ENCODE measurements around the gene WNT9A.

Gene WNT9A

DNA sequence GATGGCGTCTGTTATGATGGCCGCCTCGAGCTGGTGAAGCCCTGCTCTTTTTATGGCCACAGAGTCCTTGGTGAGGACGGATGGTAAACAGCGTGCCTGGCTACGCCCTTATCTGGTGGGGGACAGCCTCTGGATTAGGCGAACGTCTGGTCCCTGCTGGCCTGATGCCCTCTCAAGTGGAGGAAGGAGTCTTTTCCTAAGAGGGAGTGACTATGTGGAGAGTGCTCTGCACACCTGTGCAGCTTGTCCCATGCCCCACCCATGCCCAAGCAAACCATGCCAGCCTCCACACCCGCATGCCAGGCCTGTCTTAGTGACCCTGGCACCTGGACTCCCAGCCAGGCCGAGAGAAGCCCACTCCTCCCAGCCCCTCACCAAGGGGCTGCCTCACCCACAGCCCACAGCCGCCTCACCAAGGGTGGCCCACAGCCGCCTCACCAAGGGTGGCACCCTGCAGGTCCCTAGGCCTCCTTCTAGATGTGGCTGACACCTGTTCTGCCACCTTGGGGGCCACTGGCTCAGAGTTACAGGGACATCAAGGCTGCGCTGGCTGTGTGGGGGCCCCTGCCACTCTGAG, 40.2 kb downstream of the WNT9A start:
- peak; percentile 1 for DNase-seq

DNA sequence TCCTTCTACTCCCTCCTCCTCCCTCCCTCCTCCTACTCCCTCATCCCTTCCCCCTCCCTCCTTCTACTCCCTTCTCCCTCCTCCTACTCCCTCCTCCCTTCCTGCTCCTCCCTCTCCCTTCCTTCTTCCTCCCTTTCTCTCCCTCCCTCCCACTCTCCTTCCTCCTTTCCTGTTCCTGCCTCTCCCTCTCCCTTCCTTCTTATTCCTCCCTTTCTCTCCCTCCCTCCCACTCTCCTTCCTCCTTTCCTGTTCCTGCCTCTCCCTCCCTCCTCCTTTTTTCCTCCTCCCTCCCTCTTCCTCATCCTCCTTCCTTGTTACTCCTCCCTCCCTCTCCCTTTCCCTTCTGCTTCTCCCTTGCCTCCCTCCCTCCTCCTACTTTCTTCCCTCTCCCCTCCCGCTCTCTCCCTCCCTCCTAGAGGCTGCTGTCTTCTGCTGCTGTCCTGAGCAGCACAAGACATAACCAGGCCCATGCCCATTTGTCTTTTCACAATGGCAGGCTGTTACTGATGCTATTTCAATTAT, 41.1 kb downstream of the WNT9A start:
- DNase-seq: no peak

DNA sequence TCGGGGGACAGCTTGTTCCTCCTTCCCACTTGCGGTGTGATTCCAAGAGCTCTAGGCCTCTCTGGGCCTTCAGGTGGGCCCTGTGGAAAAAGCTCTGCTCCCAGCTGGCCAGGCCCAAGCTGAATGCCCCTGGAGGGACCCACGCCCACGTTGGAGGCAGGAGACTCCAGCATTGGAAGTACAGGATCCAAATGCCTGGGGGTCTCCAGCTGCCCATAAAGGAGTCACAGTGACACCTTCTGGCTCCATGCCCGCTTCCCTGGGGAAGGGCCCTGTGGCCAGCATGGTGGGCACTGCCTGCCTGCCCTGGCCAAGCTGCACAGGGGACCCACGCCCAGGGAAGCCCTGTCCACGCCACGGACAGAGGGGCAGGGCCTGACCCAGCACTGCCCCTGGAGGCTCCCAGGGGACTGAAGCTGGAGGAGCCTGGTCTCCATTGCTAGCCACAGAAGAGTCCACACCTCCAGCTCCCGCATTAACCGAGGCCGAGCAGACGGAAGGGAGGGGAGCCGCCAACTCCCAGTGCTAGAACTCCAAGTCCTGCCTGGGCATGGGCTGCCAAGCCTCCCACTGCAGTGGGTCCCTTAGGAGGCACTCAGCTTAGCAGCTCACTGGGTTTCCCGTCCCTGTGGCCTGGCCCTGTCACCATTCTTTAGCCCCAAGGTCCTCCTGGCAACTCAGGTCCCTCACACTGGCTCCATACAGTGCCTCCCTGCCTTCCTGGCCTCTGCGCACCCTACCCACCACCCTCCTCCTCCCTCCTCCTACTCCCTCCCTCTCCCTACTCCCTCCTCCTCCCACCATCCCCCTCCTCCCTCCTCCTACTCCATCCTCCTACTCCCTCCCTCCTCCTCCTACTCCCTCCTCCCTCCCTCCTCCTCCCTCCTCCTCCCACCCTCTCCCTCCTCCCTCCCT, 41.9 kb downstream of the WNT9A start:
- no peak for DNase-seq

DNA sequence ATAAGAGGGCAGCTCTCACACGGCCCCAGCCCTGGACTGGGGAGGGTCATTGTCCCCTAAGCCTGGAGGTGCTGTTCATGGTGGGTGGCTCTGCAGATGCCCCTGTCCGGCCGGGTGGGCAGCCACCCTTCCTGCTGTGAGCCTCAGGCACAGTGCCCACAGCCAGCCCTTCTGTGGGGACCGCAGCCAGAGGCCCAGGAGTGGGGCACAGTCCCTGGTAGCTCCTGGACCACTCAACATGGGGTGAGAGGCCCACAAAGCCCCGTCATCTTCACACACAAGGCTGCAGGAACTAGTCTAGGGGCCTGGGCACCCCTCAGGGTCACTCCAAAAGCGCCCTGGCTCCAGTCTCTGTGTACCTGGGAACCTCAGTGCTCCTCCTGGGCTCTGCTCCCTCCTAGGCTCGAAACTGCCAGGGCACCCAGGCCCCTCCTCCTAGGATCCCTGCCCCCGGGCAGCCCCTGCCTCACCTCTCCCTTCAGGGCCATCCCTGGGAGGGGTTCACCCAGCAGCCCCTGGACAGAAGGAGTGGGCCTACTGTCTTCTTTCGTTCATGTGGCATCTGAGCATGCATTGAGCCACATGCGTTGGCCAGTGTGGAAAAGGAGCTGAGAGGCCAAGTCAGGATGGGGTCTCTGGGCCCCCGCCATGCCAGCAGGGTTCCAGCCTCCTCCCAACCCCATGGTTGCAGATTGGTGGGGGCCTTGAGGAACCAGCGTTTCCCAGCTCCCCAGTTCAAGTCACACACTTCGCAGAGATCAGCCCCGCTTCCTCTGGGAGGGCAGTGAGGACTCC, 43.0 kb downstream of the WNT9A start:
- no peak for DNase-seq

DNA sequence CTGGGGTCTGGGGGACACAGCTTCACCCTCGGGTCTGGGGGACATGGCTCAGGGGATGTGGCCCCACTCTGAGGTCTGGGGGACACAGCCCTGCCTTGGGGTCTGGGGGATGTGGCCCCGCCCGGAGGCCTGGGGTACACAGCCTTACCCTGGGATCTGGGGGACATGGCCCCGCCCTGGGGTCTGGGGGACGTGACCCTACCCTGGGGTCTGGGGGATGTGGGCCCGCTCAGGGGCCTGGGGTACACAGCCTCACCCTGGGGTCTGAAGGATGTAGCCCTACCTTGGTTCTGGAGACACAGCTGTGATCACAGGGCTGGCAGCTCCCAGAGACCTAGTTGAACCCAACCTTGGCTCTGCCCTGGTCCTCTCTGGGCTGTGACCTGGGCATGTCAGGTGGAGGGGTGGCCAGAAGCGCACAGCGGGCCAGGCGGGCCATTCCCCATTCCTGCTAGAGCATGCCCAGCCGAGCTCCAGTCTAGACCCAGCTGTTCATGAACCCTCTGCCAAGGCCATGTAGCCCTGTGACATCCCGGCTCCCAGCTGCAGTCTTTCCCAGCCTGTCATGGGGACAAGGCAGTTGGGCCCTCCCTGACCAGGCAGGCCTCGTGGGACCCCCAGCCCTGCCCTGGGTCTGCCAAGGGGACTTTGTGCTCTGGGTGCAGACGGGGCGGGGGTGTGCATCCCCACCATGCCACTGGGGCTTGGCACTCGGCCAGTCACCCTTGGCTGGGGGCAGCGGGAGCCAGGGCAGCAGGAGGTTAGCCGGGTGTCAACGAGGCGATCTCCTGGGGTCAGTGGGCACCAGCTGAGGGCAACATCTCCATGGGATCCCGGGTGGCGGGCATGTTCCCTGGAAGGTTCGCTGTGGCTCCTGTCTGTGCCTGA, 43.9 kb downstream of the WNT9A start:
- DNase-seq: no peak

DNA sequence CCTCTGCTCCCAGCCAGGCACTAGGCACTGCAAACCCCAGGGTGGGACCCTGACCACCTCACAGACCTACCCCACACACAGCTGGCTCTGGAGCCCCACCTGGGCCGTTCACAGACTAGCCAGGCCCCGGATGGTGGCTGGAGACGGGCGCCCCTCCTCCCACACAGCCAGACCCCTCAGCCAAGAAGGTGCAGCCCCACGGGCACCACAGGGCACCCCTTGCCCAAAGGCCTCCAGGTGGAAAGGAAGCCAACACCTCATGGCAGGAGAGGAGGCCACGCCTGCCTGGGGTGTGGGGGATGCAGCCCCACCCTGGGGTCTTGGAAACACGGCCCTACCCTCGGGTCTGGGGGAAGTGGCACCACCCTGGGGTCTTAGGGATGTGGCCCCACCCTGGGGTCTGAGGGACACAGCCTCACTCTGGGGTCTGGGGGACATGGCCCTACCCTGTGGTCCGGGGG, 44.6 kb downstream of the WNT9A start:
- DNase-seq: no peak

DNA sequence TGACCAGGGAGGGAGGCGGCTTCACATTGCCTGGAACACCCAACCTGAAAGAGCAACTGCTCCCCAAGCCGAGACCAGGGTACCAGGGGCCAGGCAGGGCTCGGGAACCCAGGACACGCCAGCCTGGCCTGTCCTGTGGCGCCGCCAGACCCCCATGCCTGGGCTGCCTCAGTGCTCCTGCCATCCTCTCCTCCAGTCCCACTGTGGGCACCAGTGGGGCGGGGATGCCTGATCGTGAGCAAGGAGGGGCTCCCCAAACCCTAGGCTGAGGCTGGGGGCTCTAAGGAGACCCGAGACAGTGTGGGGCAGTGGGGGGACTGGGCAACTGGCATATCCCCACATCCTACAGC, 45.1 kb downstream of the WNT9A start:
- DNase-seq: no peak

DNA sequence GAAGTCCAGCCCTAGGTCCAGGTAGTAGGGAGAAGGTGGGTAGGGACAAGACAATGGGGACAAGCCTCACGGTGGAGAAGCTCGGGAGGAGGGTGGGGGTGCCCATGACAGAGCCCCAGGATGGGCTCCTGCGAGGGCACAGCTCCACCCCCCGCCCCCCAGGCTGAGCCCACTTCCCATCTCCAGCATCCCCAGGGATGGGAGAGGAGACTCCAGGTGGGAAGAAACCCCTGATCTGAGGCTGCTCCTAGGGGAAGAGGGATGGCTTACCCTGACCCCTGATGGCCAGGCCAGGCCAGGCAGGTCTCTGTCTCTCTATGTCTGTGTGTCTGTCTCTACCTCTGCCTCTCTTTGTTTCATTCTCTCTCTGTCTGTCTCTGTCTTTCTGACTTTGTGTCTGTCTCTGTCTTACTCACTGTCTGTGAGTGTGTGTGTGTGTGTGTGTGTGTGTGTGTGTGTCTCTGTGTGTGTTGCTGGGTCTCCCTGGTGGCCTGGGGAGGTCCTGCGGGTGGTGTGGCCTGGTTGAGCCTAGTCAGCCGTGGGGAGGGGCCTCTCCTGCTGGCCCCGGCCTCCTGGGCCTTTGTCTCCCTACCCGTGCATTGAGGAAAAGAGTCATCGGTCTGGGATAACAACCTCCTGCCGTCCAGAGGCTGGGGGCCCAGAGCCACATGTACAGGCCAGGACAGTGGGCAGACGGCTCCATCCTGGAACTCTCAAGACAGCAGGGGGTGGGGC, 45.7 kb downstream of the WNT9A start:
- no peak for DNase-seq

DNA sequence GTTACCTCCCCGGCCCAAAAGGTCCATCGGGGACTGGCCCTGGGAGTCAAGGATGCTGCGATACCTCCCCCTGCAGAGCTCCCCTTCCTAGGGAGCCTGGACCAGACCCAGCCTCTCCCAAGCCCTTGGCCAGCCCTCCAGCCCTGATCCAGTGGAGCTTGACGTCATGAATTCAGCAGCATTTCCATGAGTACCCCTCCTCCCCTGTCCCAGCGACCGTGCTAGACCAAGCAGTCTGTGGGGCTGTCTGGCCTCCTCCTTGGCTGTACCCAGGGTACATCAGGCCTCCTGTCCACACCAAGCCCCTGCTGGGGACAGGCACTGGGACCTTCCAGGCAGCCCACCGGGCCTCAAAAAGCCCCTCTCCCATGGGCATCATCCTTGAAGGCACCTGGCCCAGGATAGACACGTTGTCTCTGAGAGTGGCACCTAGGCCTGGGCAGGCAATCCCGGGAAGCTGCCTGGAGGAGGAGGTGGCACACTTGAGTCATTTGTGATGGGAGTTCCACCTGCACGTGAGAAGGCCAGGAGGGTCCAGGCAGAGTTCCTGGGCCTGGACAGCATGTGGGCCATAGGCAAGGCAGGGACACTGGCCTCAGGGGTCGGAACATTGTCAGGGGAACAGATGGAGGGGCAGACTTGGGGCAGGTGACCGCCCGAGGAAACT, 46.4 kb downstream of the WNT9A start:
- no peak for DNase-seq

DNA sequence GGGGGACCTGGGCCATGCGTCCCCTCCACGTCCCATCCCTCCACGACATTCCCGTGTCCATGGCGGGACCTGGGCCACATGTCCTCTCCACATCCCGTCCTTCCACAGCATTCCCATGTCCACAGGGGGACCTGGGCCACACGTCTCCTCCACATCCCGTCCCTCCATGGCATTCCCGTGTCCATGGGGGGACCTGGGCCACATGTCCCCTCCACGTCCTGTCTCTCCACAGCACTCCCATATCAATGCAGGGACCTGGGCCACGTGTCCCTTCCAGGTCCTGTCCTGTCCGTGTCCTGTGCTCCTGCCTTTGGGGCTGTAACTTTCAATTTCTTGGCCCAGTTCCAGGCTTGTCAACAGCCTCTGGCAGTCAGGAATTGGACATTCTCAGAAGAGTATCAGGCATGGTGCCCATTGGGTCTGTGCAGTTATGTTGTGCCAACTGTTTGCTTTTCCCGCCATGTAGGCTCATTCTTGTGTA, 47.1 kb downstream of the WNT9A start:
- DNase-seq: no peak

DNA sequence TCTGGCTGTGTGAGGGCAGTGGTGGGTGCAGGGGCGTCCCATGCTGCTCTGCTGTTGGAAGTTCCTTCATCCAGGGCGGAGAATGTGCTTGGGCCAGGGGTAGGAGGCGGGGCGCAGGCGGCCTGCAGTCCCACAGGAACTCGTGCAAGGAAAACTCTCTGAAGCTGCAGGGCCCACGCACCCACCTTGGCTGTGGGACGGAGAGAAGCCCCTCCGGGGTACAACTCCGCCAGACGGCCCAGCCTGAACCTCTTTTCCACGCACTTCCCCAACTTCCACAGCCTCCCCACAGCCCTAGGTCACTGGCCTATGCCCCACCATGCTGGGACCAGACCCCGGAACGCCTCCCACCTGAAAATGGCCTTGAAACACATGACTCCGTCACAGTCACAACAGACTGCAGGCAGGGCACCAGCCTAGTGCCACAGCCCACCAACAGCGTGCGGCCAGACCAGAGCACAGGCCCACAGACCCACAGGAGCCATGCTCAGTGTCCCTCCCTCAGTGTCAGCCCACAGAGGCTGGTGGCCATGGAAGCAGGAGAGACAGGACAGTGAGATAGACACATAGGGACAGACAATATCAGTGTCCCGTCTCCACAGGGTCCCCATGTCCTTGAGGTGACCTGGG, 47.8 kb downstream of the WNT9A start:
- no peak for DNase-seq

DNA sequence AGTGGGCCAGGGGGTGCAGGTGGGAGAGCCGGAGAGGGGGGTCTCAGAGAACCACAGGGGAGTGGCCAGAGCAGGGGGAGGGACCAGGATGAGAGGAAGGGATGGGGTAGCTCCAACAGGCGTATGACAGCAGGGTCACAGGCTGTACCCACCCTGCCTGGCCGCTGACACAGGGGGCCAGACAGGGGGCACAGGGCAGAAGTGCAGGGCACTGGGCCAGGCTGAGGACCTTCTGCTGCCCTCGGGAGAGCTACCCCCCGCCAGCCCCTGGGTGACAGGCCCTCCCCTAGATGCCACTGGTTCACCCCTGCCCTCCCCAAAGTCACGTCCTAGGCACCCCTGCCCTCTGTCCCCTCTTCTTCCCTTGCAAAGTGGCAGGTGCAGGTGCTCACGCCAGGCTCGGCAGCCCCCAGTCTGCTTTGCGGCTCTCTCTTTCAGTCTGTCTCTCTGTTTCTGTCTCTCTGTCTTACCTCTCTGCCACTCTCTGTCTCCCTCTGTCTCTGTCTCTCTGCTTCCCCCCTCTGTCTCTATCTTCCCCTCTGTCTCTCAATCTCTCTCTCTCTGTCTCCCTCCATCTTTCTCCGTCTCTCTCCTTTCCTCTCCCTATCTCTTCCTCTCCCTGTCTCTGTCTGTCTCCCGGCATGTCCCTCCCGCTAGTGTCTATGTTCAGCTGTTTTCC, 48.5 kb downstream of the WNT9A start:
- no peak for DNase-seq

DNA sequence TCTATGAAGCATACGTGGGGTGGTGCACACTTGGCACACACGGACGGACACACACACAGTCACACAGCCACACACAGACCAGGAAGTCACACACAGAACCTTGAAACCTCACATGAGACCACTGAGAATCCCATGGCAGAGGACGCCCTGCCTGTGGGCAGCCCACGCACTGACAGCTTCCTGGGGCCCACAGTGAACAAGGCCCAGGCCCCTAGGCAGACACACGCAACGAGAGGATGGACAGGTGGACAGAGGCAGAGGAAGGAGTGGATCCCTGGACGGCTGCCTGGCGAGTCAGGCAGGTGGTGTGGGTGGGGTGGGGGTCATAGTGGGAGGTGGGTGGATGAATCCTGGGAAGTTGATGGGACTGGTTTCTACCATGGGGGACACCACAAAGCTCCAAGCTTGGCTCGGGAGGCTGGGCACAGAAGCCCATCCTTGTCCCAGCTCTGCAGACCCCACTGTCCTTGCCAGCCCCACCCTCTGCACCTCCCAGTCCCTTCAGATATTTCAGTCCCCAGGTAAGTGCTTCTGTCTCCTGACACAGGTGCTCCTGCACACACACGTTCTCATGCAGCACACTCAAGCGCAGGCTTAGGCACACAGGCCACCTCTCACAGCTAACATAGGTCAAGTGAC, 49.1 kb downstream of the WNT9A start:
- no peak for DNase-seq

DNA sequence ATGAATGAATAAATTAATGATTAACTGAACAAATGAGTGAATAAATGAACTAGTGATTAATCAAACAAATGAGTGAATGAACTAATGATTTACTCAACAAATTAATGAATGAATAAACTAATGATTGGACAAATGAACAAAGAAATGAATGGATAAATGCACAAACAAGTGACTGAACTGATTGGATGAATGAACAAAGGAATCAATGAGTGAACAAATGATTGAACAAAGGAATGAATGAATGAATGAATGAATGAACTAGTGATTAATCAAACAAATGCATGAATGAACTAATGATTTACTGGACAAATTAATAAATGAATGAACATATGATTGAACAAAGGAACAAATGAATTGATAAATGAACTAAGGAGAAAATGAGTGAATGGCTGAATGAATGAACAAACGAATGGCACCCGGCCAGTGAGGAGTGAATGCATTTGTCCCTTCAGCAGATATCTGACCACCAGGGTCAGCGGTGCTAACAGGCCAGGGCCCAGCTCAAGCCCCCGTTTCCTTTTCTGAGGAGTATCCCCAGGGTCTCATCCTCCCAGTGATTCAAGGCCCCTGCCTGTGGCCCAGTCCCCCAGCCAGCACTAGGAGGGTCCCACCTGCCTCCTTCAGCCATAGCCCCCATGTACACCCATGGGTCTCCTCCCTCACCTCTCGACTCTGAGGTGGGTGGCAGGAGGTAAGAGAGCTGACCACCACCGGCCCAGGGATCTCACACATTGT, 49.9 kb downstream of the WNT9A start:
- no peak for DNase-seq

DNA sequence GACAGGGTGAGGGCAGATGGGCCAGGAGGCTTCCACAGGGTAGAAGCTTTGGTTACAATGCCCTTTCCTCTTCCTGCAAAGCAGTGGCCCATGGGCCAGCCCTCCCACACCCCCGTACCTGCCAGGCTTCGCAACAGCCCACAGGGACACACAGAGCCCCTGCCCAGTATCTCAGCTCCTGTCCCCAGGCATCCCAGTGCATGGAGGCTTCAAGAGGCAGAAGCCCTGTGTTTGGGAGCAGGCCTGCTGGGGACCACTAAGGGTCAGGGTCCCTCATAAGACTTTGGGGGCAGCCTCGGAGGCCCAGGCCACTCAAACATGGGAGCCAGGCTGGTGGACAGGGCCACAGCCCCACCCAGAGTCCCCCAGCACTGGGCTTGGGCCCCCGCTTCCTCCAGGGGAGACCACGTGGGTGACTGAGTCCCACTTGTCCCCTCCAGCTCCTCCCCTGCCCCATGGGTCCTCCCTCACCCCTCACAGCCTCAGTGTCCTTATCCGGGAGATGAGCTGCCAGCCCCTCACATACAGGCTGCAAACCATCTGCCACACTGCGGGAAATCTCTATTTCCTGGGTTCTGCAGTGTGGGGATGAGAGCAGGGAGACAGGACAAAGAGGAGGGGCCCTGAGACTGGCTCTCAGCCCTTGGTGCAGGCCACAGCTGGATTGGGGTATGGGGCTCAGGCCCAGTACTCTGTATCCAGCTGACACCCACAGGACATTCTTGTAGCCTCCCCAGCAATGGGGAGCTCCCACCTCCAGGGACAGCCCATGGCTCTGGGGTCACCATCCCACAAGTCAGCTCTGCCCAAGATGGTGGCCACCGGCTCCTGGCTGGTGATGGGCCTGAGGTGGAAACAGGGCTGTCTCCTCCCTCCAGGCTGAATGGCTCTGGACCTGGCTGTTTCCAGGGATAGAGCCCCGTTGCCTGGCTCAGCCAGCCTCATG, 50.7 kb downstream of the WNT9A start:
- no peak for DNase-seq

DNA sequence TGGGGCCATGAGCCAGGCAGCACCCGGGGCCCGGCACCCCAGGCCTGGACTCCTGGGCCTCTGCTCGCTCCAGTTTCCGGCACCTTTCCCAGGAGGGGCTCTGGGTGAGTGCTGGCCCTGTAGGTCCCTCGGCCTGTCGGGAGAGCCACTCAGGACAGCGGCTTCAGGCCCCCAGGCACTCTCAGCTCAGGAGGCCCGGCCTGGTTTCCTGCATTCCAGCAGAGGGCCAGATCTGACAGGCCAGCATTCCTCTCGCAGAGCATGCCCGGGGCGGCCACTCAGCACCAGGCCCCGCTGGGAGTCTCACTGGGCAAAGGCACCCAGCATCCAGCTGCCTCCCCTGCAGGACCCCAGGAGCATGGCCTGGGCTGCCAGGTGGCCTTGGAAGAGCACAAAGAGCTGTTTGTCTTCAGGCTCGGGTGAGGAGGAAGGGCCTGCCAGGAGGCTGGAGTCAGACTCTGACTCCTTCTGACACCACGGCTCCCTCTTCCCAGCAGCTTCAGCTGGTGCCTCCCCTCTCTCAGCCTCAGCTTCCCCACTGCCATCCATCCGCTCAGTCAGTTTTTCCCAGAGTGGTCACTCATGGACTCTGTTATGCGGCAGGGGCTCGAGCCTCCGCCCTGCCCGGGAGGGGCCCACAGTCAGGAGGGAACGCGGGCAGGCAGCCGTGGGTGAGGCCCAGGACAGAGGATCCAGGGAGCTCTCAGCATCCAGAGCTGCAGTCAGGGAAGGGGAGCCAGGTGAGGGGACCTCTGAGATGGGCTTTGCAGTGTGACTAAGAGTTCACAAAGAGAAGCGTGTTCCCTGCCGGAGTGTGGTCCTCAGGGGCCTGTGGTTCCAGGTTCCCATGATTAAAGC, 51.7 kb downstream of the WNT9A start:
- DNase-seq: no peak

Measured in NCI-H2171 treated with DMSO at 0.1 percent for 48 hours (cell line).